HEK293 (cell line): ENCODE measurements around the gene ROPN1L.

ENCODE experiments used
- CTCF ChIA-PET: fragments of 350-600 bp; formaldehyde crosslinking; extraction: SDS; loops from one replicate; lab custom pipeline; 2021; ENCODE audit warnings: antibody characterized with exemption; lab: Yijun Ruan, JAX
- POLR2A ChIA-PET: fragments of 300-600 bp; formaldehyde crosslinking; extraction: SDS; loops from one replicate; lab custom pipeline; 2020; ENCODE audit warnings: antibody characterized with exemption, inconsistent platforms; lab: Yijun Ruan, JAX
- H3K27ac ChIP-seq: fragments of 200-500 bp; sonication (Bioruptor generic); 2 replicates; pipeline ENCODE4 v1.5.1; 2014; ENCODE audit warnings: low read depth, low read length, control low read depth, inconsistent platforms; ENCODE audit errors: extremely low read depth
- H3K36me3 ChIP-seq, 2 experiments: fragments of 200-500 bp in 1 of 2; sonication (Bioruptor generic) in 1 of 2; 1 replicate in 1 of 2; 2 replicates in 1 of 2; pipeline ENCODE4 v1.5.1; 2014 to 2017; ENCODE audit warnings: inconsistent platforms in 2 of 2, low read length in 2 of 2; ENCODE audit not compliant: control insufficient read depth in 2 of 2, insufficient read depth in 1 of 2
- H3K4me1 ChIP-seq: fragments of 200-500 bp; sonication (Bioruptor generic); 2 replicates; pipeline ENCODE4 v1.5.1; 2014; ENCODE audit warnings: mild to moderate bottlenecking, low read length, inconsistent platforms; ENCODE audit not compliant: control insufficient read depth, insufficient read depth
- H3K4me3 ChIP-seq: 2 replicates; pipeline ENCODE4 v1.5.1; 2011; ENCODE audit warnings: low read depth, mild to moderate bottlenecking, control low read depth, low read length, moderate library complexity
- H3K9me3 ChIP-seq: fragments of 200-500 bp; sonication (Bioruptor generic); 2 replicates; pipeline ENCODE4 v1.5.1; 2014; ENCODE audit warnings: low read depth, low read length, inconsistent platforms; ENCODE audit not compliant: control insufficient read depth, insufficient read depth
- SCRT2 ChIP-seq: fragments of 450-650 bp; formaldehyde crosslinking; IDR thresholded peaks from 2 replicates; pipeline ENCODE4 v1.5.1; 2016; ENCODE audit warnings: missing biosample characterization, missing genetic modification characterization
- ZFP37 ChIP-seq: fragments of 450-650 bp; formaldehyde crosslinking; IDR thresholded peaks from 2 replicates; pipeline ENCODE4 v1.5.1; 2016; ENCODE audit warnings: missing biosample characterization, missing genetic modification characterization
- ZIC2 ChIP-seq: fragments of 450-650 bp; formaldehyde crosslinking; IDR thresholded peaks from 2 replicates; pipeline ENCODE4 v1.5.1; 2016; ENCODE audit warnings: missing biosample characterization, missing genetic modification characterization
- ZNF121 ChIP-seq: fragments of 450-650 bp; formaldehyde crosslinking; IDR thresholded peaks from 2 replicates; pipeline ENCODE4 v1.5.1; 2016; ENCODE audit warnings: missing biosample characterization, missing genetic modification characterization
- ZNF202 ChIP-seq: fragments of 450-650 bp; formaldehyde crosslinking; IDR thresholded peaks from 2 replicates; pipeline ENCODE4 v1.5.1; 2016; ENCODE audit warnings: missing biosample characterization, missing genetic modification characterization, borderline replicate concordance
- TF ChIP-seq, protein P1 (sequence below): fragments of 450-650 bp; formaldehyde crosslinking; IDR thresholded peaks from 2 replicates; pipeline ENCODE4 v1.5.1; 2016; ENCODE audit warnings: missing biosample characterization, missing genetic modification characterization, borderline replicate concordance
- TF ChIP-seq, protein P2 (sequence below): sonication (generic); formaldehyde crosslinking; IDR thresholded peaks from 2 replicates; pipeline ENCODE4 v1.8.1; 2022; ENCODE audit warnings: mild to moderate bottlenecking, moderate library complexity, missing genetic modification reagents

Gene ROPN1L

DNA sequence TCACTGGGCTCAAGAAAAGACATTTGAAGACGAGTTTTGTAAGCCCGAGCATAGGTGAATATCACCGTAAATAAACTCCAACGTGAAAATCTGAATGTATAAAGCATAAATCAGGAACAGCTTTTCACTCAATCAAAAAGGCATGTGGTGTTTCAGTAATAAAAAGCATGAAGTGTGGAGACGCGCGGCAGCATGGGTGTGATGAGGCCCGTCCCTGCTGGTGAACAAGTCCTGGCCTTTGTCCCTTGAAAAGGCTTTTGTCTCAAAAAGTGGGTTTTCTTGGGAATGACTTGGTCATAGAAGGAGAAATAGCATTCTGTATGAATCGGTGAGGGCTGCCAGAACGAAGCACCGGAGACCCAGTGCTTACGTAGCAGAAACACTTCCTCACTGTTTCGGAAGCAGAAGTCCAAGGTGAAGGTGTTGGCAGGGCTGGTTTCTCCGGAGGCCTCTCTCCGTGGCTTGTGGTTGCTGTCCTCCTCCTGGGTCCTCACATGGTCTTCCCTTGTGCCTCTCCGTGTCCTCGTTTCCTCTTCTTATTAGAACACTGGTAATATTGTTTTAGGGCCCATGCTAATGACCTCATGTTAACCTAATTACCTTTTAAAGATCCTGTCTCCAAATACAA, 24.9 kb downstream of the ROPN1L start (continued):
- TF ChIP-seq, protein P1, sequence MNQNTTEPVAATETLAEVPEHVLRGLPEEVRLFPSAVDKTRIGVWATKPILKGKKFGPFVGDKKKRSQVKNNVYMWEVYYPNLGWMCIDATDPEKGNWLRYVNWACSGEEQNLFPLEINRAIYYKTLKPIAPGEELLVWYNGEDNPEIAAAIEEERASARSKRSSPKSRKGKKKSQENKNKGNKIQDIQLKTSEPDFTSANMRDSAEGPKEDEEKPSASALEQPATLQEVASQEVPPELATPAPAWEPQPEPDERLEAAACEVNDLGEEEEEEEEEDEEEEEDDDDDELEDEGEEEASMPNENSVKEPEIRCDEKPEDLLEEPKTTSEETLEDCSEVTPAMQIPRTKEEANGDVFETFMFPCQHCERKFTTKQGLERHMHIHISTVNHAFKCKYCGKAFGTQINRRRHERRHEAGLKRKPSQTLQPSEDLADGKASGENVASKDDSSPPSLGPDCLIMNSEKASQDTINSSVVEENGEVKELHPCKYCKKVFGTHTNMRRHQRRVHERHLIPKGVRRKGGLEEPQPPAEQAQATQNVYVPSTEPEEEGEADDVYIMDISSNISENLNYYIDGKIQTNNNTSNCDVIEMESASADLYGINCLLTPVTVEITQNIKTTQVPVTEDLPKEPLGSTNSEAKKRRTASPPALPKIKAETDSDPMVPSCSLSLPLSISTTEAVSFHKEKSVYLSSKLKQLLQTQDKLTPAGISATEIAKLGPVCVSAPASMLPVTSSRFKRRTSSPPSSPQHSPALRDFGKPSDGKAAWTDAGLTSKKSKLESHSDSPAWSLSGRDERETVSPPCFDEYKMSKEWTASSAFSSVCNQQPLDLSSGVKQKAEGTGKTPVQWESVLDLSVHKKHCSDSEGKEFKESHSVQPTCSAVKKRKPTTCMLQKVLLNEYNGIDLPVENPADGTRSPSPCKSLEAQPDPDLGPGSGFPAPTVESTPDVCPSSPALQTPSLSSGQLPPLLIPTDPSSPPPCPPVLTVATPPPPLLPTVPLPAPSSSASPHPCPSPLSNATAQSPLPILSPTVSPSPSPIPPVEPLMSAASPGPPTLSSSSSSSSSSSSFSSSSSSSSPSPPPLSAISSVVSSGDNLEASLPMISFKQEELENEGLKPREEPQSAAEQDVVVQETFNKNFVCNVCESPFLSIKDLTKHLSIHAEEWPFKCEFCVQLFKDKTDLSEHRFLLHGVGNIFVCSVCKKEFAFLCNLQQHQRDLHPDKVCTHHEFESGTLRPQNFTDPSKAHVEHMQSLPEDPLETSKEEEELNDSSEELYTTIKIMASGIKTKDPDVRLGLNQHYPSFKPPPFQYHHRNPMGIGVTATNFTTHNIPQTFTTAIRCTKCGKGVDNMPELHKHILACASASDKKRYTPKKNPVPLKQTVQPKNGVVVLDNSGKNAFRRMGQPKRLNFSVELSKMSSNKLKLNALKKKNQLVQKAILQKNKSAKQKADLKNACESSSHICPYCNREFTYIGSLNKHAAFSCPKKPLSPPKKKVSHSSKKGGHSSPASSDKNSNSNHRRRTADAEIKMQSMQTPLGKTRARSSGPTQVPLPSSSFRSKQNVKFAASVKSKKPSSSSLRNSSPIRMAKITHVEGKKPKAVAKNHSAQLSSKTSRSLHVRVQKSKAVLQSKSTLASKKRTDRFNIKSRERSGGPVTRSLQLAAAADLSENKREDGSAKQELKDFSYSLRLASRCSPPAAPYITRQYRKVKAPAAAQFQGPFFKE (tag by site-specific recombination) = no peak
- TF ChIP-seq, all 188 proteins: peak for 2

DNA sequence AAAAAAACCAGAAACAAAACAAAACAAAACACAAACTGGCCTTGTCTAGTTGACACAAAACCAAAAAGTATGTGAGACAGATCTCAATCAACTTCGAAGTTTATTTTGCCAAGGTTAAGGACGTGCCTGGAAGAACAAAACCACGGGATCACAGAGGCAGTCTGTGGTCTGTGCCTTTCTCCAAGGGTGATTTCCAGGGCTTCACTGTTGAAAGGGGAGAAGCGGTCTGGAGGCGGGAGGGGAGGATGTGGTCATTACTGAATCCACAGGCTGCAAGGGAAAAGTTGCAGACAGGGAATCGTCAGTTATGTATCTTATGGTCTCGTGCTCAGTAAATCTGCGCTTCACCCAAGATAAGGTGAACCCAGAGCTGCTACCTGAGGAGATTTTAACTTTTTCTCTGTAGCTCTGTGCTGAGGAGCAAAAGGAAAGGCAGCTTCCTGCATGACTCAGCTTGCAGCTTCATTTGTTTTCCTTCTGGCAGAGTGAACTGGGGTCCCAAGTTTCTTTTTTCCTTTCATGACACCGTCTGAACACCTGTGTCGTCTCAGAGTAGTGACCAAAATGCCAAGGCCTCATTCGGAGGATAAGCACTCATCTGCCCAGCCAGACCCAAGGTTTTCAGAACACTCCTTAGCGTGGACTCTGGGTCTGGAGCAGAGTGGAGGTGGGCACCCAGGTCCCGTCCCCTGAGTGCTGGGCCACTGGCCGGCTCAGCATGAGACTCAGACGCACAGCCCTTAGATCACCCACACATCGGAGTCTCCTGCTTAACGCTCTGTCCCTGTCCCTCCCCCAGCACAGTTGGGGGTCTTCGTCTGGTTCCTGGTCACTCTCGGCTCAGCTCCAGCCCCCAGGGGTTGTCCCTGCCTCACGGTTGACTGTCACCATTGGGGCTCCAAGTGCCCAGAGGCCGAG, 25.9 kb downstream of the ROPN1L start:
- Histone ChIP-seq H3K4me1 (peaks cover 14% of the 10 kb centered on the region), H3K4me3 (no peak overlapping the region), H3K27ac (peak overlapping the region; percentile 50; the same call in 1 of the 2 replicates), H3K36me3 (no peaks in the 10 kb centered on the region), H3K9me3 (no peaks in the 10 kb centered on the region)
- CTCF ChIA-PET = interaction anchor here (1.5 kb wide), 1 partner anchor 160 kb away, joined by 8 read pairs; no protein-coding TSS in a partner anchor
- POLR2A ChIA-PET = no interaction called here
- no peak for TF ChIP-seq ZFP37 (tag by site-specific recombination)
- peak; percentile 34 for TF ChIP-seq ZIC2 (tag by site-specific recombination)
- TF ChIP-seq, protein P2, sequence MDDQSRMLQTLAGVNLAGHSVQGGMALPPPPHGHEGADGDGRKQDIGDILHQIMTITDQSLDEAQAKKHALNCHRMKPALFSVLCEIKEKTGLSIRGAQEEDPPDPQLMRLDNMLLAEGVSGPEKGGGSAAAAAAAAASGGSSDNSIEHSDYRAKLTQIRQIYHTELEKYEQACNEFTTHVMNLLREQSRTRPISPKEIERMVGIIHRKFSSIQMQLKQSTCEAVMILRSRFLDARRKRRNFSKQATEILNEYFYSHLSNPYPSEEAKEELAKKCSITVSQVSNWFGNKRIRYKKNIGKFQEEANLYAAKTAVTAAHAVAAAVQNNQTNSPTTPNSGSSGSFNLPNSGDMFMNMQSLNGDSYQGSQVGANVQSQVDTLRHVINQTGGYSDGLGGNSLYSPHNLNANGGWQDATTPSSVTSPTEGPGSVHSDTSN (CRISPR knock-in tag) = 0 out of 2 replicates have a peak, but pooled peaks have one; percentile 29

DNA sequence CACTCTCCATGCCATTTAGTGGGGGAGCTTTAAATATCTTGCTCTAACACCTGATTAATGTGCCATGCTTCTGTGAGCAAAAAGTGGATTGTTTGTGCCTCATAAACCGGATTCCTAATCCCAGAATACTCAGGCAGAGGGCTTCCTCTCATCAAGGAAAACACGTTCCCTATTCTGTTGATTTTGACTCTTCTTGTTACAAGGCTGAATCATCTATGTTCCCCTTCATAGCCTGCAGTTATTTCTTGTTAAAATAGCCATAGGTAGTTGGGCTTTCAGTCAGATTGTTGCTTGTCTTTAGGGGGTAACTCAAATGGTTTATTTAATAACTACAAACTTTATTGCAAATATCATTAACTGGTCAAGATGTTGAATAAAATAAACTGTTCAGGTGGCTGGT, 26.6 kb downstream of the ROPN1L start:
- Histone ChIP-seq H3K27ac (no peak overlapping the region), H3K4me1 (peaks cover 14% of the 10 kb centered on the region), H3K9me3 (no peaks in the 10 kb centered on the region), H3K36me3 (no peaks in the 10 kb centered on the region), H3K4me3 (no peak overlapping the region)
- CTCF ChIA-PET = interaction anchor here (0.6 to 1.5 kb wide), 3 partner anchors 10 to 160 kb away, joined by 3 to 8 read pairs (median 4); no protein-coding TSS in a partner anchor
- TF ChIP-seq ZIC2 (tag by site-specific recombination) (no peak), SCRT2 (tag by site-specific recombination) (no peak)
- POLR2A ChIA-PET = no interaction called here

DNA sequence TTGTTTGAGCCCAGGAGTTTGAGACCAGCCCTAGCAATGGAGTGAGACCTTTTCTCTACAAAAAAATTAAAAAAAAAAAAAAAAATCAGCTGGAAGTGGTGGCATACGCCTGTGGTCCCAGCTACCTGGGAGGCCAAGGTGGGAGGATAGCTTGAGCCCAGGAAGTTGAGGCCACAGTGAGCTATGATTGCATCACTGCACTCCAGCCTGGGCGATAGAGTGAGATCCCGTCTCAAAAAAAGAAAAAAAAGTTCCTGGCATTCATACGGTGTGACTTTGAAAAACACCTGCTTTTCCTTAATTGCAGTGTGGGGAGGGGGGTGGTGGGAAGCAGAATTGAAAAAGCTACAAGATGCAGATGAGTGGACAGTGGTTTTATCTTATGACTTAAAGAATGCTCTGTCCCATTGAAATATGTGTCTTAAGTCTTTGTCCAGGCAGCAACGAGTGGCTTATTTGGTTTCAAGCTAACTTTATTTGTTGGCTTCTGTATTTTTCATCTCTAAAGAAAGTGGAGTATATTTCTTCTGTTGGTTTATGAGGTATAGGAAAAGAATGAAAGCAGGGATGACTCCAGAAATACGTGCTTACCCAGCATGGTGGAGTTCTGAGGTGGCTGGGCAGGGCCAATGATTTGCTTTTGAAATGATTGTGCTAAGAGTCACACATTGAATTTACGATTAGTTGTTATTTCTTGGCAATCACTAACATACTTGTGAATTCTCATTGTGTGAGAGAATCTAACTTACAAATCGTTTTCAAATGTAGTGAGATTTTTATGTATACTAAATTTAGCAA, 27.8 kb downstream of the ROPN1L start:
- TF ChIP-seq ZNF121 (tag by site-specific recombination) = 0 out of 2 replicates have a peak, but pooled peaks have one; percentile 66
- no peak for TF ChIP-seq ZNF202 (tag by site-specific recombination)
- no peaks in the 10 kb centered on the region for H3K9me3 ChIP-seq
- H3K4me1 ChIP-seq = peaks cover 14% of the 10 kb centered on the region
- CTCF ChIA-PET = interaction anchor here (0.6 to 0.7 kb wide), 2 partner anchors 158 to 167 kb away, joined by 3 to 4 read pairs; no protein-coding TSS in a partner anchor
- H3K4me3 ChIP-seq = no peak overlapping the region
- no peaks in the 10 kb centered on the region for H3K36me3 ChIP-seq
- H3K27ac ChIP-seq = no peak overlapping the region
- POLR2A ChIA-PET = interaction anchor here (0.7 kb wide), 1 partner anchor 668 kb away, joined by 3 read pairs; no protein-coding TSS in a partner anchor
